KOPT-K1 (cell line): ENCODE measurements around the gene BCL6B.
"Not testable (repeated sequence)": the region's sequence is repeated elsewhere in the genome, so short reads cannot be mapped to it uniquely, and the experiment has no call there.

Experiments used
- H3K27ac ChIP-seq: fragments of 200-600 bp; sonication (generic); 2 replicates; pipeline ENCODE4 v1.5.1; 2016; ENCODE audit warnings: antibody characterized with exemption, mild to moderate bottlenecking, low read depth, low read length; ENCODE audit not compliant: poor library complexity, severe bottlenecking
- H3K36me3 ChIP-seq: fragments of 200-600 bp; sonication (generic); 2 replicates; pipeline ENCODE4 v1.5.1; 2017; ENCODE audit warnings: antibody characterized with exemption, mild to moderate bottlenecking, low read length, moderate library complexity; ENCODE audit not compliant: insufficient read depth
- H3K9me3 ChIP-seq: fragments of 200-600 bp; sonication (generic); 2 replicates; pipeline ENCODE4 v1.5.1; 2017; ENCODE audit warnings: antibody characterized with exemption, low read length, mild to moderate bottlenecking; ENCODE audit not compliant: insufficient read depth, poor library complexity, severe bottlenecking

BCL6B gene, protein sequence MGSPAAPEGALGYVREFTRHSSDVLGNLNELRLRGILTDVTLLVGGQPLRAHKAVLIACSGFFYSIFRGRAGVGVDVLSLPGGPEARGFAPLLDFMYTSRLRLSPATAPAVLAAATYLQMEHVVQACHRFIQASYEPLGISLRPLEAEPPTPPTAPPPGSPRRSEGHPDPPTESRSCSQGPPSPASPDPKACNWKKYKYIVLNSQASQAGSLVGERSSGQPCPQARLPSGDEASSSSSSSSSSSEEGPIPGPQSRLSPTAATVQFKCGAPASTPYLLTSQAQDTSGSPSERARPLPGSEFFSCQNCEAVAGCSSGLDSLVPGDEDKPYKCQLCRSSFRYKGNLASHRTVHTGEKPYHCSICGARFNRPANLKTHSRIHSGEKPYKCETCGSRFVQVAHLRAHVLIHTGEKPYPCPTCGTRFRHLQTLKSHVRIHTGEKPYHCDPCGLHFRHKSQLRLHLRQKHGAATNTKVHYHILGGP

DNA sequence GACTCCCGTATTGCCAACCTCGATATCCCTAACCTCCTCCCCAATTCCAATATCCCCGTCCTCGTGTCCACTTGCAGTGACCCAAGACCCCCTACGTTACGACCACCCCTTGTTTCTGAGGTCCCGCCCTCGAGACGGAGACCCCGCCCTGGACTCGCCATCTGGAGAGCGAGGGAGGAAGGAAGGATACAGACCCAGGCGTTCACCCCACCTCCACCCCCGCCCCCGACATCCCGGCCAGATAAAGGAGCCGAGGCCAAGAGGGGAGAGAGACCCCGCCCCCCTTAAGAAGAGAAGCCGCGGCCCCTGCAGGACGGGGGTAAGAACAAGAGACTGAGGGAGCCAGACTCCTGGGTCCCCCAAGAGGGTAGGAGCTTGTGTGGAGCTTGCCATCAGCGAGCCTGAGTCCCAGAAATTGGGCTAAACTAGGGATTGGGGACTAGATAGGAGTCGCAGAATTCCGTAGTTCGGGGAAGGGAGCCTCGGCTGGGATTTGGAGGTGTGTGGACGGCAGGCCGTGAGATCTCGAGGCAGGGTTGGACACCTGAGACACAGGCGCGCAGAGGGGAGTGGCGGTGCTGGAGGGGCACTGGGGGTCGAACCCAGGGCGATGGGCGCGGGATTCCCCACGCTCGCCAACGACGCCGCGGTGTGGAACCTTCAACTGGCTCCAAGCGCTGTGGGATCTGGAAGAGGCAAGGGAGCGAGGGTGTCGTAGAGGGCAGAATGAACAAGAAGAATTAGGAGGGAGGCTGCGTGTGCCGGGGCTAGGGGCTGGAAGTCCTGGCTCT, at the start of gene BCL6B:
TSS of gene BCL6B (plus strand) at position 270 of the 791 bp plus-strand sequence. CDS start 622 bp downstream, outside the sequence.
- Histone ChIP-seq H3K9me3 (no peaks in the 10 kb centered on the region), H3K27ac (peak within 1 kb of the TSS; percentile 8), H3K36me3 (no peaks in the 10 kb centered on the region)

DNA sequence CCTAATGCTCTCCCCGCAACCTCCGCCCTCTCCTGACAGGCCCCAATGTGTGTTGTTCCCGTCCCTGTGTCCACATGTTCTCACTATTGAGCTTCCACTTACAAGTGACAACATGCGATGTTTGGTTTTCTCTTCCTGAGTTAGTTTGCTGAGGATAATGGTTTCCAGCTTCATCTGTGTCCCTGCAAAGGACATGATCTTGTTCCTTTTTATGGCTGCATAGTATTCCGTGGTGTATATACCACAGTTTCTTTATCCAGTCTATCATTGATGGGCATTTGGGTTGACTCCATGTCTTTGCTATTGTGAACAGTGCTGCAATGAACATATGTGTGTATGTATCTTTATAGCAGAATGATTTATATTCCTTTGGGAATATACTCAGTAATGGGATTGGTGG, 43.4 kb upstream of the BCL6B start:
- not testable (repeated sequence) for H3K36me3 ChIP-seq, H3K27ac ChIP-seq, H3K9me3 ChIP-seq

DNA sequence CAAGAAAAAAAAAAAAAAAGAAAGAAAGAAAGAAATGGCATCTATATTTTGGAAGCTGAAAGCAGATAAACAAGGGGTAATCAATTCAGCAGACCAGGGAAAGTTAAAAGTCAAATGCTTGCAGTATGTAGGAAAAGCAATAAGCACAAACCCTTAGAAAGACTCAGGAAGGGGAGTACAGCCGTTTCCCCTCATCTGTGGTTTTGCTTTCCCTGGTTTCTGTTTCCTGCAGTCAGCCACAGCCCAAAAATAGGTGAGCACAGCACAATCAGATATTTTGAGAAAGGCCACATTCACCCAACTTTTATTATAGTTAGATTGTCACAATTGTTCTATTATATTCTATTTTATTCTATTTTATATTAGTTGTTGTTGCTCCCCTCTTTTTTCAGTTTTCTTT, 41.4 kb upstream of the BCL6B start:
- Histone ChIP-seq H3K27ac (no peak overlapping the region), H3K36me3 (no peaks in the 10 kb centered on the region), H3K9me3 (no peaks in the 10 kb centered on the region)

DNA sequence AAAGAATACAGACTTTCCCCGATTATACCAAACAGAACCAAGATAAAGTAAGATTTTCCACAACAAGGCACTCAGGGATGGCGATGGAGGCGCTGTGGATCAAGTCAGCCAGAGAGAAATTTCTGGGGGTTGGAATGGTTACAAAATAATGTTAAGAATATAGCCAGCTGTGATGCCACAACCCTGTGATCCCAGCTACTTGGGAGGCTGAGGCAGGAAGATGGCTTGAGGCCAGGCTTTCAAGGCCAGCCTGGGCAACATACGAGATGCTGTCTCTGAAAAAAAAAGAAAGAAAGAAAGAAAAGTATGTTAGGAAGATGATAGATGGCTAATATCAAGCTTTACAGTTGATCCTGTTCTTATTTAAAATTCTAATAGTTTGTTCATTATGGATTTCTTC, 37.6 kb upstream of the BCL6B start:
- H3K27ac ChIP-seq: no peak overlapping the region
- no peaks in the 10 kb centered on the region for H3K9me3 ChIP-seq
- H3K36me3 ChIP-seq: no peaks in the 10 kb centered on the region

DNA sequence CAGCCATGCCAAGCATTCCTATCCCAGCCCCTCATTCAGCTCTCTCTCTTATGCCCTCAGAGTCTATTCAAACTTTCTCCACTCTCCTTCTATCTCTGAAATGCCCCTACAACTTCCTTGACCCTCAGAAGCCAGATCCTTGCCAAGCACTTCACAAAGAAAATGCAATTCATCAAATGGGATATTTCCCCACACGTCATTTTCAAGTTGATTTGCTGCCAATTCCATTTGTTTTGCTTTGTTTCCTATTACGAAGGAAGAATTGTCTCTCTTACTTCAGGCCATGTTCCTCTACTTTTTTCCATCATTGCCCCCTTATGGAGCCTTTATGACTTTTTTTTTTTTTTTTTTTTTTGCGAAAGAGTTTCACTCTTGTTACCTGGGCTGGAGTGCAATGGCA, 36.2 kb upstream of the BCL6B start:
- no peak overlapping the region for H3K27ac ChIP-seq
- H3K9me3 ChIP-seq: no peaks in the 10 kb centered on the region
- no peaks in the 10 kb centered on the region for H3K36me3 ChIP-seq

DNA sequence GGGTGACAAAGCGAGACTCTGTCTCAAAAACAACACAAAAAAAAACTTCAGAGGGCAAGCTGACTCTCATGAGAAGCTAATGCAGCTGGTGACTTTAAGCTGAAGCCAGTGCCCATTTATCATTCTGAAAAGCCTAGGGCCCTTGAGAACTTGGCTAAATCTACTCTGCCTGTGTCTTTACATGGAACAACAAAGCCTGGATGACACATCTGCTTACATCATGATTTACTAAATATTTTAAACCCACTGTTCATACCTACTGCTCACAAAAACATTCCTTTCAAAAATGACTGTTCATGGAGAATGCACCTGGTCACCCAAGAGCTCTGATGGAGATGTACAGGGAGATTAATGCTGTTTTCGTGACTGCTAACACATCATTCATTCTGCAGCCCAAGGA, 33.1 kb upstream of the BCL6B start:
- Histone ChIP-seq H3K36me3 (peaks cover 1% of the 10 kb centered on the region; the same call in 1 of the 2 replicates), H3K9me3 (no peaks in the 10 kb centered on the region), H3K27ac (no peak overlapping the region)

DNA sequence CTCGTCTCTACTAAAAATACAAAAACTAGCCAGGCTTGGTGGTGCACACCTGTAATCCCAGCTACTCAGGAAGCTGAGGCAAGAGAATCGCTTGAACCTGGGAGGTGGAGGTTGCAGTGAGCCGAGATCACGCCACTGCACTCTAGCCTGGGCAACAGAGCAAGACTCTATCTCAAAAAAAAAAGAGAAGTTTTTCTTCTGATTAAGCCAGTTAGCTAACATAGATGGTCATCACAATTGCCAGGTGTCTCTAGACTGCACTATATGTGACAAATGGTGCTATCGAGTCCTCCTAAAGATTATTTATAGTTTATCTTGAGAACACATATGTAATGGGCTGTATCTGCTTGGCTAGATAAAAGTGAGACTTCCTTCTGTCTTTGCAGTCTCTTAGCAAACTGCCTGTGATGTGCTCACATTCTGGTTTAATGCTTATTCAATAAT, 29.2 kb upstream of the BCL6B start:
- not testable (repeated sequence) for H3K9me3 ChIP-seq, H3K27ac ChIP-seq
- peaks cover 28% of the 10 kb centered on the region; the same call in 1 of the 2 replicates for H3K36me3 ChIP-seq

DNA sequence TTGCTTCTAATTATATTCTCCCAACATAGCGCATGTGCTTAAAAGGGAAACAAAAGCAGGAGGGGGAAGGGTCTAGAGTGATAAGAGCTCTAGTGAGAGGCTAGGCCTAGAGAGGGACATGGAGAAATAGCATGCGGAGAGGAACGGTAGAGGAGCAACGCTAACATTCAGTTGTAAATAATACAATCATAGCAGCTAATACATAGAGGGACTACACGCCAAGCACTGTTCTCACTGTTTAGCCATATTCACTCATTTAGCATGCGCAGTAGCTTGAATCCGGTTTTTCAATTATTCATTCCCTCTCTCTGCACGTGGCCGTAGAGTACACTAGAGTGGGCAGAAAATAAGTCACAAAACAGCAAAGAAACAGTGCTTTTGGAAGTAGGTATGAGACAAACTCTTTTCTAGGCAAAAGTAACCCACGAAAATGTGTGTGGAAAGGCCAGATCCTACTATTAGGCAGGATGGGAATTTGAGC, 28.7 kb upstream of the BCL6B start:
- Histone ChIP-seq H3K27ac (no peak overlapping the region), H3K9me3 (no peaks in the 10 kb centered on the region), H3K36me3 (peaks cover 33% of the 10 kb centered on the region; the same call in 1 of the 2 replicates)

DNA sequence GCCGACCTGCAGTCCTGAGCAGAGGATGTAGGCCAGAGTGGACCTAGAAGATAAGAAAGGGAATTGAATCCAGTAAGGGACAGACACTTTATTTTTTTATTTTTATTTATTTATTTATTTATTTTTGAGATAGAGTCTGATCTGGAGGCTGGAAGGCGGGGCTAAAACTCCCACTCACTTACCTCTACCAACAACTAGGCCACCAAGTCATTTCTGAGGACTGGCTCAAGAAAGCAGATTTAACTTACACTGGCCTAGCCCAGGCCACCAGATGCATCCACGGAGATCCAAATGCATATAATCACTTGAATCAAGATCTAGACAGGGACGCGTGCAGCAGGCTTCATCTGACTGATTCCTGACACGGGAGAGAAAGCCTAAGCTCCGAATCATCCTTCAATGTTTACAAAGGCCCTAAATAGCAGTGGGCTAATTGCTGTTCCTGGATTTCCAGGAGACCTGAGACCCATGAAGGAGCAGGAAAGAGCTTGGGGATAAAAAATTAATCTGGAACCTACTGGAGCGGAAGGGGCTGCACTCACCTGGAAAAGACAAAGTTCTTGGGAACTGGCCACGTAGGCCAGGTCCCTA, 28.1 kb upstream of the BCL6B start:
- no peaks in the 10 kb centered on the region for H3K9me3 ChIP-seq
- H3K27ac ChIP-seq: no peak overlapping the region
- H3K36me3 ChIP-seq: peaks cover 37% of the 10 kb centered on the region; the same call in 1 of the 2 replicates

DNA sequence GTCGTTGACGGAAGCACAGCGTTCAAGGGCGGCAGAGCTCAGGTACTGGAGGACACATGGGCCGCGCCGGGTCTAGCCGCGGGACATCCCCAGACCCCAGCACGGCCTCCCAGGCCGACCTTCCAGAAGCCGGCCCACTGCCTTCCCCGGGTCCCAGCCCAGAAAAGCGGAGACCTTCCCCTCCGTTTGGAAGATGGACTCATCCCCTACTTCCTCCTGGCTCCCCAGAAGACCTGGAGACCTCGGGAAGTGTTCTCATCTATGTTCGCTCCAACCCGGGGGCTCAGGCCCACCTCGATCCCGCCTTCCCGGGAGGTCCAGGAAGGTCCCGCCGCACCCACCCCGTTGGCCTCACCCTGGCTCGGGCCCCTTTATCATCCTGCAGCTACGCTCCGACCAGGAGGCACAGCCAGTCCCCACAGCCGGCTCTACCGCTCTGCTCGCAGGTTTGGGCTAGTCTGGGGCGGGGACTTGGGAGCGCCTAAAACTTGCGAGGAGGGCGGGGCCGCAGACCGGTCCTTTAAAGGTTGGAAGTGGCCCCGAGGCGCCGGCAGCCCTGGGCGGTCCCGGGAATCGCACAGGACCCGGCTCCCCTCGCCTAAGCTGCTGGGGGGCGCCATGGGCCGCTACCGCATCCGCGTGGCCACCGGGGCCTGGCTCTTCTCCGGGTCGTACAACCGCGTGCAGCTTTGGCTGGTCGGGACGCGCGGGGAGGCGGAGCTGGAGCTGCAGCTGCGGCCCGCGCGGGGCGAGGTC, 27.2 kb upstream of the BCL6B start, which contains the start of gene ALOX12:
TSS of gene ALOX12 (plus strand) at position 550 of the 756 bp plus-strand sequence. CDS start at position 619, 69 bp downstream.
- Histone ChIP-seq H3K36me3 (peaks cover 47% of the 10 kb centered on the region; the same call in 1 of the 2 replicates), H3K27ac (no peak within 1 kb of the TSS), H3K9me3 (no peaks in the 10 kb centered on the region)

DNA sequence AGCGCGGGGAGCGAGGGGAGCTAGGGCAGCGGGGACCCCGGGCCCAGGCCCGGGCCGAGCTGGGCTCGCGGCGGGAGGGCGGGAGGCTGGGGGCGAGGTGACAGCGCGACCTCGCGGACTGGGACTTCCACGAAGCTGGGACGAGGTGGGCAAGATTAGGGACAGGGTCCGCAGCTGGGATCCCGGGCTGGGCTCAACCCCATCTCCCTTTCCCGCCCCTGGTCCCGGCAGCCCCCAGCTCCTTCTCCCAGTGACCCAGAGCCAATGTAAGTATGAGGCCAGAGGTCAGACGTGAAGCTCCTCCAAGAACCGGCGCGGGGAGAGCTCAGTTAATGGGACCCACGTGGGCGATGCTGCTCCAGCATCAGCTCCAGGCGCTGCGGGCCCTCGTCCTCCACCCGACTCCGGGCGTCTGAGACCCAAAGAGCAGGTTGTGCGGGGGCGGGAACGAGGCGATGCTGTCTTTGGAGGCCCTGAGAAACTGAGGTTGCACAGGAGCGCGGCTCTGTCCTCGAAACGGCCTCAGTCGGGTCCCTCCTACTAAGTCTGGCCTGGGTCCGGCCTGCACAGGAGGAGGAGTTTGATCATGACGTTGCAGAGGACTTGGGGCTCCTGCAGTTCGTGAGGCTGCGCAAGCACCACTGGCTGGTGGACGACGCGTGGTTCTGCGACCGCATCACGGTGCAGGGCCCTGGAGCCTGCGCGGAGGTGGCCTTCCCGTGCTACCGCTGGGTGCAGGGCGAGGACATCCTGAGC, 26.4 kb upstream of the BCL6B start:
- H3K27ac ChIP-seq: no peak overlapping the region
- peaks cover 54% of the 10 kb centered on the region for H3K36me3 ChIP-seq
- no peaks in the 10 kb centered on the region for H3K9me3 ChIP-seq

DNA sequence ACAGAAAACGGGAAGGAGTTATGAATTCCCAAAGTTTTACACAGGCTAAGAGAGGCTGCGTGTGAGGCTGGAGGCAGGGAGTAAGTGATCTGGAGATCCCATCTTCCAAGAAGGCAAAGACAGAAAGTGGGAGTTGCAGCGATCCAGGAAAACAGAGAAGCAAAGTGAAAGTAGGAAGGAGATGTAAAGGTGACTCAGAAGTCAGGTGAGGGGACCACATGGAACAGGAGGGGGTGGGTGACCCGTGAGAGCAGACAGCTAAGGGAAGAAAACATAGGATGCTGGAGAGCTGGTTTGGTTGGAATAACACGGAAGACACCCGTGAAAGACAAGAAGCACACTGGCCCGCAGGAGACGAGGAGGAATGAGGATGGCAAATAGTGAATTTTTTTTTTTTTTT, 25.7 kb upstream of the BCL6B start:
- Histone ChIP-seq H3K9me3 (no peaks in the 10 kb centered on the region), H3K27ac (no peak overlapping the region), H3K36me3 (peaks cover 62% of the 10 kb centered on the region)

DNA sequence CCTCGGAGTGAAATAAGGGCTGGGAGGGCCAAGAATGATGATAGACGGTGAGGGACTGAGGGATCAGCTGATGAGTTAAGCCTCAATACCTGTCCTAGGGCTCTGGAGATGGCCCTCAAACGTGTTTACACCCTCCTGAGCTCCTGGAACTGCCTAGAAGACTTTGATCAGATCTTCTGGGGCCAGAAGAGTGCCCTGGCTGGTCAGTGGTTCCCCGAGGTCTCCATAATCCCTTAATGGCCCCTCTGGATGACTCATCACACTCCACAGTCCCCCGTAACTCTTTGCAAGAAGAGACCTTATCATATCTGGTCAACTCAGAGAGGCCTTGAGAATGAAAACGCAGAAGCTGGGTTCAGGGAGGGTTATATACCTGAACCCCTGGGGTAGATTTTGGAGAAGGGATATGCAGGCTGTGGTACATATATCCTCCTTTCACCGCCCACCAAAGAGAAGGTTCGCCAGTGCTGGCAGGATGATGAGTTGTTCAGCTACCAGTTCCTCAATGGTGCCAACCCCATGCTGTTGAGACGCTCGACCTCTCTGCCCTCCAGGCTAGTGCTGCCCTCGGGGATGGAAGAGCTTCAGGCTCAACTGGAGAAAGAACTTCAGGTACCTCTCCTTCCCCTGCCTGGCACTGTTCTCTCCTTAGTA, 23.9 kb upstream of the BCL6B start:
- no peak overlapping the region for H3K27ac ChIP-seq
- no peaks in the 10 kb centered on the region for H3K9me3 ChIP-seq
- H3K36me3 ChIP-seq: peaks cover 78% of the 10 kb centered on the region
